Pancreas (tissue), 10 donors: ENCODE results near the gene STK11IP. TPM values are rescaled to one million over a fixed set of nuclear protein-coding genes. Genes with fewer than 3 reads are reported as not detected.

Source experiments
- ATAC-seq, 4 donors: fragments of 200-7000 bp; cut with Tn5 transposase; one replicate each; pipeline versions ENCODE4 v1.8.0 to v1.9.1; 2020; ENCODE audit warnings: mild to moderate bottlenecking in 4 of 4, moderate library complexity in 4 of 4
- DNase-seq, 6 donors: peaks; one replicate each; pipeline ENCODE4 v3.0.0-alpha.2; 2020
- FAIRE-seq: peaks from 2 replicates; lab custom pipeline; 2012; peaks lifted over from hg19 to GRCh38; lab: Jason Lieb, UNC
- H3K27ac ChIP-seq, 4 donors: fragments of 200-600 bp; sonication (generic); 1 replicate in 3 of 4; 2 replicates in 1 of 4; pipeline versions ENCODE4 v1.5.0 to v1.8.0; 2020
- H3K27me3 ChIP-seq, 4 donors: fragments of 200-600 bp; one replicate each; pipeline ENCODE4 v1.8.0; 2021
- H3K36me3 ChIP-seq, 3 donors: fragments of 200-600 bp; sonication (generic) in 1 of 3; one replicate each; pipeline versions ENCODE4 v1.5.0 to v1.8.0; 2020 to 2021
- H3K4me1 ChIP-seq, 3 donors: fragments of 200-600 bp; one replicate each; pipeline ENCODE4 v1.8.0; 2021
- H3K4me3 ChIP-seq, 4 donors: fragments of 200-600 bp; sonication (generic) in 2 of 4; one replicate each; pipeline versions ENCODE4 v1.5.0 to v1.8.0; 2020 to 2021
- H3K9me3 ChIP-seq, 4 donors: fragments of 200-600 bp; one replicate each; pipeline ENCODE4 v1.8.0; 2021
- WGBS, 2 donors: extraction: QIAGEN DNeasy Blood & Tissue Kit; methylation state at CpG; one replicate each; pipeline ENCODE4 v1.1.7; 2013; 5-methylcytosine and 5-hydroxymethylcytosine counted together
- intact Hi-C, 3 donors: fragments of 100-400 bp; cut with DNase I; formaldehyde crosslinking; loops; one replicate each; pipeline versions ENCODE4 v1.11.1 to v1.14.2; 2022
- polyA plus RNA-seq, 2 donors: library from polyadenylated mRNA; stranded (reverse); fragments of 200-250 nt; gene quantifications; one replicate each; pipeline ENCODE4 v1.2.3, GENCODE V29; 2013
- total RNA-seq, 6 donors: library from RNA; stranded (reverse); fragmentation: NEBNext Ultra II Directional in 4 of 6; extraction: Animal tissue kit (Norgen Biotek cat#: 25700) in 4 of 6; gene quantifications; one replicate each; pipeline versions ENCODE4 v1.2.1 to v1.2.4, GENCODE V29; 2021 to 2023
- TF ChIP-seq, protein P1 (sequence below), 4 donors: fragments of 200-600 bp; sonication (generic) in 3 of 4; IDR thresholded peaks; one replicate each; pipeline versions ENCODE4 v1.5.0 to v1.8.0; 2021; ENCODE audit warnings: antibody characterized with exemption in 4 of 4
- donor health status: healthy with polysubstance abuse.
- donor health status: DM: no; HTN: no; CAD: no; lungs with moderate emphysema.
- donor health status: DM: no; HTN: no; CAD: no.
- donor health status: control.
- donor health status: control.
- donor health status: Bipolar disorder and iron deficiency.
- donor health status: DM: yes; HTN: yes; CAD: no.
- donor health status: DM: no; HTN: no; CAD: no.
- donor health status: DM: no; HTN: no; CAD: no.
- donor health status: DM: yes; HTN: yes; CAD: no.

Gene STK11IP
- total and polyA plus RNA-seq, 8 donors, result 9.0 to 43.8 (median 13.7) TPM

DNA sequence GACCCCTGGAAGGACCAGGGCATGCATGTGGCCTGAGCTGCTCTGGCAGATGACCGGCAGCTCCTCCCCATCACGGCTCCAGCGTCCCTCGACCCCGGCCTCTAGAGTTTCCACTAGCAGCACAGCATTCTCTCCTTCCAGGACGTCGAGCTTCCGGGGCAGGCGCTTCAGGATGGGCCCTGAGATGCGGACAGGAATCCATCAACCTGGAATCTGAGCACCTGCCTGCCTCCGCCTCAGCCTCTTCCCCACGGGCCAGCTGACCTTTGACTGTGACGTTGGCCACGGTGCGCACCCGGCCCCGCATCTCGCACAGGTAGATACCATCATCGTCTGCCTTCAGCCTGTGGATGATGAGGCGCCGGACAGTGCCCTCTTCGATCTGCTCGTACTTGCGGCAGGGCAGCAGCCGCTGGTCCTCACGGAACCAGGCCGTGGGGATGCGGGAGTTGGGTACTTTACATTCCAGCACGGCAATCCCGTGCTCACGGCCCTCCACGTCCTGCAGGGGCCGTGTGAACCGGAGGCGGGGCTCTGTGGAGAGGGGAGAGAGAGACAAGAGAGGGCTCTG is 29.8 kb upstream of the STK11IP start:
- peak in 2 of 6 donors; percentile 16 to 78 for DNase-seq
- H3K36me3 ChIP-seq, result peaks cover 0 to 14% (median 13%) of the 10 kb centered on the region in 3 donors
- intact Hi-C loops, result no loop called here
- 91 to 94% methylated on average over 35 of the region's 35 CpGs for WGBS, 2 donors
- H3K4me1 ChIP-seq, result peaks cover 4 to 8% (median 6%) of the 10 kb centered on the region in 3 donors
- H3K4me3 ChIP-seq, result no peak overlapping the region
- no peaks in the 10 kb centered on the region for H3K27me3 ChIP-seq
- H3K9me3 ChIP-seq, result no peaks in the 10 kb centered on the region
- TF ChIP-seq, protein P1, sequence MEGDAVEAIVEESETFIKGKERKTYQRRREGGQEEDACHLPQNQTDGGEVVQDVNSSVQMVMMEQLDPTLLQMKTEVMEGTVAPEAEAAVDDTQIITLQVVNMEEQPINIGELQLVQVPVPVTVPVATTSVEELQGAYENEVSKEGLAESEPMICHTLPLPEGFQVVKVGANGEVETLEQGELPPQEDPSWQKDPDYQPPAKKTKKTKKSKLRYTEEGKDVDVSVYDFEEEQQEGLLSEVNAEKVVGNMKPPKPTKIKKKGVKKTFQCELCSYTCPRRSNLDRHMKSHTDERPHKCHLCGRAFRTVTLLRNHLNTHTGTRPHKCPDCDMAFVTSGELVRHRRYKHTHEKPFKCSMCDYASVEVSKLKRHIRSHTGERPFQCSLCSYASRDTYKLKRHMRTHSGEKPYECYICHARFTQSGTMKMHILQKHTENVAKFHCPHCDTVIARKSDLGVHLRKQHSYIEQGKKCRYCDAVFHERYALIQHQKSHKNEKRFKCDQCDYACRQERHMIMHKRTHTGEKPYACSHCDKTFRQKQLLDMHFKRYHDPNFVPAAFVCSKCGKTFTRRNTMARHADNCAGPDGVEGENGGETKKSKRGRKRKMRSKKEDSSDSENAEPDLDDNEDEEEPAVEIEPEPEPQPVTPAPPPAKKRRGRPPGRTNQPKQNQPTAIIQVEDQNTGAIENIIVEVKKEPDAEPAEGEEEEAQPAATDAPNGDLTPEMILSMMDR (IDR thresholded peaks at IDR 0.05), result no peak
- no peak overlapping the region for H3K27ac ChIP-seq
- no peak for ATAC-seq
- FAIRE-seq, result no peak

GRCh38 chr2:219569041-219569440 is 28.6 kb upstream of the STK11IP start:
- FAIRE-seq (no peak), DNase-seq (no peak), ATAC-seq (no peak)
- H3K9me3 ChIP-seq, result no peaks in the 10 kb centered on the region
- H3K4me3 ChIP-seq, result no peak overlapping the region
- WGBS, 2 donors, result 94 to 96% methylated on average over 6 of the region's 6 CpGs
- no peak overlapping the region for H3K27ac ChIP-seq
- H3K27me3 ChIP-seq, result no peaks in the 10 kb centered on the region
- H3K36me3 ChIP-seq, result peaks cover 0 to 14% (median 9%) of the 10 kb centered on the region in 3 donors
- H3K4me1 ChIP-seq, result peaks cover 4 to 8% (median 6%) of the 10 kb centered on the region in 3 donors
- intact Hi-C loops, result no loop called here
- TF ChIP-seq, protein P1 (IDR thresholded peaks at IDR 0.05), result no peak

DNA sequence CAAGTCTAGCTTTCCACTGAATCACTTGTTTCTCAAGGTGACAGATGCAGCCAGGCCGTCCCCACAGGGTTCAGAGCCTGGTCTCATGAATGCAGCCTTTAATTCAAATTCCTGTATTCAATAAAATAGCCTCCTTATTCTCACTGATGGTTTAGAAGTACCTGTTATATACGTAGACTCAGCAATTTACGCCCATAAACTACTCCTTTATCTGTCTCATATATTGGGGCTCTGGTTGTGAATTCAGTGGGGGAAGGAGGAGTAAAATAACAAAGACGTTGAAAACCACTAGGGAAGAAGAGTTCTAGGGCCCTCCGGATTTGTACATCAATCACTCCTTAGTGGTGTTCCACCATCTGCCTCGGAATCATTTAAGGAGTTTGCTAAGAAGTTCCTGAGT is 28.0 kb upstream of the STK11IP start:
- 83 to 91% methylated on average over 6 of the region's 6 CpGs for WGBS, 2 donors
- H3K36me3 ChIP-seq, result peaks cover 0 to 9% (median 9%) of the 10 kb centered on the region in 3 donors
- no peaks in the 10 kb centered on the region for H3K9me3 ChIP-seq
- intact Hi-C loops, result no loop called here
- H3K4me3 ChIP-seq, result peak overlapping the region in 2 of 4 donors; percentile 78 to 85
- H3K4me1 ChIP-seq, result peaks cover 4 to 8% (median 6%) of the 10 kb centered on the region in 3 donors
- ATAC-seq (no peak), DNase-seq (no peak), FAIRE-seq (no peak)
- TF ChIP-seq, protein P1 (IDR thresholded peaks at IDR 0.05), result no peak
- no peaks in the 10 kb centered on the region for H3K27me3 ChIP-seq
- no peak overlapping the region for H3K27ac ChIP-seq

GRCh38 chr2:219570194-219570923 is 27.3 kb upstream of the STK11IP start:
- intact Hi-C loops, result no loop called here
- Histone ChIP-seq H3K27ac (peak overlapping the region; percentile 79 to 83 (median 81)), H3K27me3 (no peaks in the 10 kb centered on the region), H3K36me3 (peaks cover 0 to 9% (median 6%) of the 10 kb centered on the region in 3 donors), H3K4me1 (peaks cover 4 to 8% (median 6%) of the 10 kb centered on the region in 3 donors), H3K9me3 (no peaks in the 10 kb centered on the region), H3K4me3 (peak overlapping the region; percentile 63 to 96 (median 82))
- no peak for FAIRE-seq
- 9 to 17% methylated on average over 66 to 95 of the region's 95 CpGs for WGBS, 2 donors
- peak; percentile 24 to 55 (median 30) for ATAC-seq
- peak in 3 of 6 donors; percentile 67 to 84 (median 80) for DNase-seq
- TF ChIP-seq, protein P1 (IDR thresholded peaks at IDR 0.05), result no peak
